IMR-90 (cell line): ENCODE data around the gene SYNGR3. TPM values are rescaled to one million over a fixed set of nuclear protein-coding genes. Genes with fewer than 3 reads are reported as not detected.

Experiments
- ATAC-seq: fragments of 200-7000 bp; cut with Tn5 transposase; 2 replicates; pipeline ENCODE4 v1.9.1; 2020; ENCODE audit warnings: low read depth, mild to moderate bottlenecking, moderate library complexity
- BruUV-seq: library from RNA; stranded (reverse); fragments of 400-500 nt; replicated peaks from 2 replicates; lab custom pipeline; 2021; lab: Mats Ljungman, UMichigan
- CTCF ChIA-PET: fragments of 300-600 bp; formaldehyde crosslinking; extraction: SDS; loops from one replicate; lab custom pipeline; 2021; ENCODE audit warnings: antibody characterized with exemption; lab: Yijun Ruan, JAX
- POLR2A ChIA-PET: fragments of 300-600 bp; sonication (Branson Sonifier 250); formaldehyde crosslinking; loops from one replicate; lab custom pipeline; 2022; ENCODE audit warnings: antibody characterized with exemption; ENCODE audit not compliant: unreplicated experiment; lab: Charles Lee
- DNase-seq: peaks from one replicate; pipeline ENCODE4 v3.0.0; 2013
- H2AFZ ChIP-seq: replicated peaks from 2 replicates; pipeline ENCODE3; 2013; ENCODE audit warnings: low read length, mild to moderate bottlenecking; ENCODE audit not compliant: poor library complexity
- H2AK5ac ChIP-seq: 2 replicates; pipeline ENCODE4 v1.6.1; 2013; ENCODE audit warnings: low read depth, low read length, inconsistent platforms
- H2AK9ac ChIP-seq: replicated peaks from 2 replicates; pipeline ENCODE3; 2013; ENCODE audit warnings: mild to moderate bottlenecking, low read depth, low read length, moderate library complexity; ENCODE audit not compliant: poor library complexity
- H2BK120ac ChIP-seq: 2 replicates; pipeline ENCODE4 v1.6.1; 2013; ENCODE audit warnings: low read depth, low read length, inconsistent platforms
- H2BK15ac ChIP-seq: 3 replicates; pipeline ENCODE4 v1.6.1; 2013; ENCODE audit warnings: low read depth, low read length, inconsistent platforms
- H2BK20ac ChIP-seq: 2 replicates; pipeline ENCODE4 v1.6.1; 2013; ENCODE audit warnings: low read depth, mild to moderate bottlenecking, inconsistent platforms, low read length, moderate library complexity
- H2BK5ac ChIP-seq: 2 replicates; pipeline ENCODE4 v1.6.1; 2013; ENCODE audit warnings: mild to moderate bottlenecking, low read depth, low read length, inconsistent platforms; ENCODE audit not compliant: poor library complexity, severe bottlenecking
- H3K14ac ChIP-seq: replicated peaks from 2 replicates; pipeline ENCODE4 v1.6.1; 2013; ENCODE audit warnings: low read depth, low read length, inconsistent platforms
- H3K18ac ChIP-seq: 2 replicates; pipeline ENCODE4 v1.6.1; 2013; ENCODE audit warnings: low read depth, low read length, control low read depth
- H3K23ac ChIP-seq: 2 replicates; pipeline ENCODE4 v1.6.1; 2013; ENCODE audit warnings: low read depth, low read length, inconsistent platforms
- H3K27ac ChIP-seq: 2 replicates; pipeline ENCODE4 v1.5.1; 2013; ENCODE audit warnings: mild to moderate bottlenecking, control low read depth, low read length; ENCODE audit not compliant: insufficient read depth
- H3K27me3 ChIP-seq: 2 replicates; pipeline ENCODE4 v1.6.1; 2013; ENCODE audit warnings: low read length; ENCODE audit not compliant: control insufficient read depth, insufficient read depth
- H3K36me3 ChIP-seq: 2 replicates; pipeline ENCODE4 v1.6.1; 2013; ENCODE audit warnings: low read length, mixed read lengths; ENCODE audit not compliant: control insufficient read depth, insufficient read depth
- H3K4ac ChIP-seq: 2 replicates; pipeline ENCODE4 v1.6.1; 2013; ENCODE audit warnings: low read depth, low read length, inconsistent platforms
- H3K4me1 ChIP-seq: 2 replicates; pipeline ENCODE4 v1.6.1; 2013; ENCODE audit warnings: low read length, mixed read lengths; ENCODE audit not compliant: control insufficient read depth, insufficient read depth
- H3K4me2 ChIP-seq: 2 replicates; pipeline ENCODE4 v1.6.1; 2013; ENCODE audit warnings: low read depth, mild to moderate bottlenecking, control low read depth, low read length, moderate library complexity
- H3K4me3 ChIP-seq: 2 replicates; pipeline ENCODE4 v1.5.1; 2013; ENCODE audit warnings: low read depth, mild to moderate bottlenecking, control low read depth, low read length, moderate library complexity; ENCODE audit not compliant: insufficient read depth
- H3K56ac ChIP-seq: 2 replicates; pipeline ENCODE4 v1.6.1; 2013; ENCODE audit warnings: low read length, inconsistent platforms; ENCODE audit not compliant: insufficient read depth; ENCODE audit errors: extremely low read depth
- H3K79me1 ChIP-seq, 2 experiments: 2 replicates each; pipeline ENCODE4 v1.6.1; 2013; ENCODE audit warnings: low read length in 2 of 2, inconsistent platforms in 1 of 2, low read depth in 1 of 2
- H3K9ac ChIP-seq: 2 replicates; pipeline ENCODE4 v1.6.1; 2013; ENCODE audit warnings: low read depth, low read length, control low read depth
- H3K9me1 ChIP-seq: 2 replicates; pipeline ENCODE4 v1.6.1; 2013; ENCODE audit warnings: low read length, inconsistent platforms; ENCODE audit not compliant: insufficient read depth
- H3K9me3 ChIP-seq: 2 replicates; pipeline ENCODE4 v1.6.1; 2013; ENCODE audit warnings: low read length; ENCODE audit not compliant: control insufficient read depth, insufficient read depth
- H4K20me1 ChIP-seq: 2 replicates; pipeline ENCODE4 v1.6.1; 2013; ENCODE audit warnings: low read length, inconsistent platforms; ENCODE audit not compliant: insufficient read depth
- H4K5ac ChIP-seq: 2 replicates; pipeline ENCODE4 v1.6.1; 2013; ENCODE audit warnings: mild to moderate bottlenecking, low read depth, low read length, control low read depth
- H4K8ac ChIP-seq, 2 experiments: 2 replicates each; pipeline ENCODE4 v1.6.1; 2013; ENCODE audit warnings: low read depth in 2 of 2, low read length in 2 of 2, control low read depth in 1 of 2, inconsistent platforms in 1 of 2
- H4K91ac ChIP-seq: 2 replicates; pipeline ENCODE4 v1.6.1; 2013; ENCODE audit warnings: low read depth, low read length, inconsistent platforms; ENCODE audit not compliant: insufficient read depth
- BHLHE40 ChIP-seq: fragments of 150-350 bp; IDR thresholded peaks from 2 replicates; pipeline ENCODE4 v1.6.1; 2016; ENCODE audit warnings: mild to moderate bottlenecking, low read depth, low read length
- CEBPB ChIP-seq: IDR thresholded peaks from 2 replicates; pipeline ENCODE4 v1.6.1; 2012; ENCODE audit warnings: low read depth, low read length, improper control_type of control experiment
- CHD1 ChIP-seq: IDR thresholded peaks from 2 replicates; pipeline ENCODE4 v1.6.1; 2012; ENCODE audit warnings: low read depth, low read length, improper control_type of control experiment
- FOS ChIP-seq: fragments of 150-350 bp; IDR thresholded peaks from 2 replicates; pipeline ENCODE4 v1.6.1; 2016; ENCODE audit warnings: low read depth, low read length
- MAFK ChIP-seq: IDR thresholded peaks from 2 replicates; pipeline ENCODE4 v1.6.1; 2012; ENCODE audit warnings: low read depth, low read length, improper control_type of control experiment
- MAZ ChIP-seq: IDR thresholded peaks from 2 replicates; pipeline ENCODE4 v1.6.1; 2012; ENCODE audit warnings: low read depth, mild to moderate bottlenecking, low read length, improper control_type of control experiment, moderate library complexity, borderline replicate concordance
- MXI1 ChIP-seq: IDR thresholded peaks from 2 replicates; pipeline ENCODE4 v1.6.1; 2012; ENCODE audit warnings: low read depth, mild to moderate bottlenecking, low read length, moderate library complexity, borderline replicate concordance
- NFE2L2 ChIP-seq: fragments of 150-350 bp; IDR thresholded peaks from 2 replicates; pipeline ENCODE4 v1.6.1; 2016; ENCODE audit warnings: low read depth, mild to moderate bottlenecking, low read length
- POLR2A ChIP-seq: IDR thresholded peaks from 2 replicates; pipeline ENCODE4 v1.6.1; 2012; ENCODE audit warnings: mild to moderate bottlenecking, low read depth, low read length
- RAD21 ChIP-seq: IDR thresholded peaks from 2 replicates; pipeline ENCODE4 v1.6.1; 2012; ENCODE audit warnings: low read length, improper control_type of control experiment
- RCOR1 ChIP-seq: IDR thresholded peaks from 2 replicates; pipeline ENCODE4 v1.6.1; 2012; ENCODE audit warnings: mild to moderate bottlenecking, low read length, improper control_type of control experiment; ENCODE audit not compliant: insufficient replicate concordance
- RFX5 ChIP-seq: IDR thresholded peaks from 2 replicates; pipeline ENCODE4 v1.8.0; 2012; ENCODE audit warnings: low read depth, mild to moderate bottlenecking, low read length, moderate library complexity
- SMC3 ChIP-seq: fragments of 150-350 bp; IDR thresholded peaks from 2 replicates; pipeline ENCODE4 v1.6.1; 2016; ENCODE audit warnings: low read depth, mild to moderate bottlenecking, antibody characterized with exemption, low read length, moderate library complexity
- WGBS, 2 experiments: methylation state at CpG; one replicate each; pipeline versions ENCODE4 v1.1.5 to v1.1.7; 2013; ENCODE audit warnings: missing lambda C conversion rate in 2 of 2; ENCODE audit not compliant: insufficient read length in 1 of 2; ENCODE audit errors: extremely low coverage in 2 of 2; 5-methylcytosine and 5-hydroxymethylcytosine counted together
- dilution Hi-C: fragments of 300-500 bp; cut with HindIII; formaldehyde crosslinking; loops from one replicate; pipeline ENCODE4 v1.14.3; 2018; ENCODE audit warnings: low sequenced_read_pairs; ENCODE audit not compliant: unreplicated experiment
- in situ Hi-C: fragments of 300-500 bp; cut with MboI; formaldehyde crosslinking; loops from 3 replicates; pipeline ENCODE4 v1.14.3; 2019; ENCODE audit warnings: low sequenced_read_pairs, inconsistent platforms, mixed read lengths
- intact Hi-C: fragments of 100-400 bp; cut with micrococcal nuclease; formaldehyde crosslinking; loops from 2 replicates; pipeline ENCODE4 v1.10.0; 2022
- polyA plus RNA-seq, 3 experiments: library from polyadenylated mRNA; depleted of rRNA; stranded (reverse); fragments of >200 nt; gene quantifications; 2 replicates each; pipeline ENCODE4 v1.2.3, GENCODE V29; 2012; ENCODE audit warnings: low replicate concordance in 1 of 3
- total RNA-seq: library from RNA; depleted of rRNA; stranded (reverse); fragments of >200 nt; gene quantifications from 2 replicates; pipeline ENCODE4 v1.2.3, GENCODE V29; 2012
- TF ChIP-seq, protein P1 (sequence below): fragments of 150-350 bp; IDR thresholded peaks from 2 replicates; pipeline ENCODE4 v1.6.1; 2016; ENCODE audit warnings: low read depth, mild to moderate bottlenecking, low read length, moderate library complexity, borderline replicate concordance
- TF ChIP-seq, protein P2 (sequence below): conservative IDR thresholded peaks from 2 replicates; pipeline ENCODE4 v1.5.1; 2012; ENCODE audit warnings: mild to moderate bottlenecking, low read depth, low read length, improper control_type of control experiment
- TF ChIP-seq, protein P3 (sequence below): fragments of 150-350 bp; IDR thresholded peaks from 2 replicates; pipeline ENCODE4 v1.6.1; 2017; ENCODE audit warnings: mild to moderate bottlenecking, antibody characterized with exemption, low read length, low read depth

The SYNGR3 gene
- total and polyA plus RNA-seq, 2 of the 4 experiments (the other 2 are of a cell fraction): 1.8 to 5.8 TPM

DNA sequence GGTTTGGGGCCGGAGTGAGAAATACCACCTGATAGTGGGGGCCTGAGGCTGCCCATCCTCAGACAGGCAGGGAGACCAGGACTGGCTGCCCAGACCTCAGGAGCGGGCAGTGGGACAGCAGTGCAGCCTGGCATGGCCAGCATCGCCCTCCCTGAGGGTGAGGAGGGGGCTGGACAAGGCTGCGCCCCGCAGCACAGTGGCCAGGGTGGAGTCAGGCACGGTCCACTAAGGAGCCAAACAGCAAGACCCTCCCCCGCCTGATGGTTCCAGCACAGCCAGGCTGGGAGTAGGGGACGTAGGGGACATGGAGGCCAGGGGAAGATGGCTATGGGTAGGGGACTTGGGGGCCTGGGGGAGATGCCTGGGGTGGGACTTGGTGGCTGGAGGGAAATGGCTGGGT, 16.5 kb downstream of the SYNGR3 start:
- Histone ChIP-seq H3K9me3 (no peaks in the 10 kb centered on the region), H4K20me1 (peaks cover 76% of the 10 kb centered on the region), H3K79me1 (peaks cover 19 to 88% of the 10 kb centered on the region in 2 experiments; a peak in 3 of 4 replicates), H3K56ac (no peak overlapping the region), H3K27me3 (no peaks in the 10 kb centered on the region), H2BK15ac (no peak overlapping the region), H2AK9ac (peak overlapping the region; percentile 6), H2AFZ (no peak overlapping the region), H3K36me3 (peaks cover 30% of the 10 kb centered on the region), H2AK5ac (no peak overlapping the region), H3K23ac (0 out of 2 replicates have a peak overlapping the region, but pooled peaks have one; percentile 43), H3K14ac (no peak overlapping the region), H3K18ac (no peak overlapping the region), H2BK20ac (no peak overlapping the region), H3K9ac (no peak overlapping the region), H2BK5ac (no peak overlapping the region), H3K4me1 (peaks cover 28% of the 10 kb centered on the region), H2BK120ac (no peak overlapping the region), H3K27ac (no peak overlapping the region), H3K4me3 (no peak overlapping the region), H4K91ac (no peak overlapping the region), H4K5ac (no peak overlapping the region), H4K8ac (no peak overlapping the region), H3K9me1 (peaks cover 8% of the 10 kb centered on the region; the same call in 1 of the 2 replicates), H3K4me2 (no peak overlapping the region), H3K4ac (no peak overlapping the region)
- TF ChIP-seq SMC3 (no peak), BHLHE40 (no peak), RCOR1 (no peak), RFX5 (no peak), CHD1 (no peak), FOS (no peak), RAD21 (no peak), CEBPB (no peak), POLR2A (no peak), MAZ (no peak), MXI1 (no peak), MAFK (no peak), NFE2L2 (no peak)
- TF ChIP-seq, protein P1, sequence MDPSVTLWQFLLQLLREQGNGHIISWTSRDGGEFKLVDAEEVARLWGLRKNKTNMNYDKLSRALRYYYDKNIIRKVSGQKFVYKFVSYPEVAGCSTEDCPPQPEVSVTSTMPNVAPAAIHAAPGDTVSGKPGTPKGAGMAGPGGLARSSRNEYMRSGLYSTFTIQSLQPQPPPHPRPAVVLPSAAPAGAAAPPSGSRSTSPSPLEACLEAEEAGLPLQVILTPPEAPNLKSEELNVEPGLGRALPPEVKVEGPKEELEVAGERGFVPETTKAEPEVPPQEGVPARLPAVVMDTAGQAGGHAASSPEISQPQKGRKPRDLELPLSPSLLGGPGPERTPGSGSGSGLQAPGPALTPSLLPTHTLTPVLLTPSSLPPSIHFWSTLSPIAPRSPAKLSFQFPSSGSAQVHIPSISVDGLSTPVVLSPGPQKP: no peak
- TF ChIP-seq, protein P2, sequence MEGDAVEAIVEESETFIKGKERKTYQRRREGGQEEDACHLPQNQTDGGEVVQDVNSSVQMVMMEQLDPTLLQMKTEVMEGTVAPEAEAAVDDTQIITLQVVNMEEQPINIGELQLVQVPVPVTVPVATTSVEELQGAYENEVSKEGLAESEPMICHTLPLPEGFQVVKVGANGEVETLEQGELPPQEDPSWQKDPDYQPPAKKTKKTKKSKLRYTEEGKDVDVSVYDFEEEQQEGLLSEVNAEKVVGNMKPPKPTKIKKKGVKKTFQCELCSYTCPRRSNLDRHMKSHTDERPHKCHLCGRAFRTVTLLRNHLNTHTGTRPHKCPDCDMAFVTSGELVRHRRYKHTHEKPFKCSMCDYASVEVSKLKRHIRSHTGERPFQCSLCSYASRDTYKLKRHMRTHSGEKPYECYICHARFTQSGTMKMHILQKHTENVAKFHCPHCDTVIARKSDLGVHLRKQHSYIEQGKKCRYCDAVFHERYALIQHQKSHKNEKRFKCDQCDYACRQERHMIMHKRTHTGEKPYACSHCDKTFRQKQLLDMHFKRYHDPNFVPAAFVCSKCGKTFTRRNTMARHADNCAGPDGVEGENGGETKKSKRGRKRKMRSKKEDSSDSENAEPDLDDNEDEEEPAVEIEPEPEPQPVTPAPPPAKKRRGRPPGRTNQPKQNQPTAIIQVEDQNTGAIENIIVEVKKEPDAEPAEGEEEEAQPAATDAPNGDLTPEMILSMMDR: no peak
- TF ChIP-seq, protein P3, sequence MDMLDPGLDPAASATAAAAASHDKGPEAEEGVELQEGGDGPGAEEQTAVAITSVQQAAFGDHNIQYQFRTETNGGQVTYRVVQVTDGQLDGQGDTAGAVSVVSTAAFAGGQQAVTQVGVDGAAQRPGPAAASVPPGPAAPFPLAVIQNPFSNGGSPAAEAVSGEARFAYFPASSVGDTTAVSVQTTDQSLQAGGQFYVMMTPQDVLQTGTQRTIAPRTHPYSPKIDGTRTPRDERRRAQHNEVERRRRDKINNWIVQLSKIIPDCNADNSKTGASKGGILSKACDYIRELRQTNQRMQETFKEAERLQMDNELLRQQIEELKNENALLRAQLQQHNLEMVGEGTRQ: no peak
- no TSS peak for BruUV-seq
- dilution Hi-C loops: no loop called here
- ChIA-PET POLR2A (no interaction called here), CTCF (no interaction called here)
- WGBS, 2 experiments: 94% methylated on average over 5 of the region's 8 CpGs; no CpG with 5 or more reads in 1 of the 2 experiments
- intact Hi-C loops: no loop called here
- ATAC-seq: no peak
- in situ Hi-C loops: no loop called here
- DNase-seq: no peak
